GM19452 (cell line): Measurements from ENCODE around the gene SOST.
A peak's percentile ranks its signal among the peaks of the same experiment; 100 is the strongest.

ENCODE experiments used
- ATAC-seq: cut with Tn5 transposase; IDR thresholded peaks from one replicate; pipeline ENCODE4 v1.9.1; 2021; ENCODE audit not compliant: unreplicated experiment

The SOST gene

GRCh38 chr17:43745541-43745940 is 13.1 kb downstream of the SOST start:
- no peak for ATAC-seq

- no peak for ATAC-seq
Observed at GRCh38 chr17:43741636-43742035, 17.0 kb downstream of the SOST start.

- ATAC-seq, result no peak
Observed at GRCh38 chr17:43740541-43740940, 18.1 kb downstream of the SOST start.

GRCh38 chr17:43737722-43738121 is 20.9 kb downstream of the SOST start:
- ATAC-seq, result no peak

GRCh38 chr17:43736389-43736788 is 22.2 kb downstream of the SOST start:
- no peak for ATAC-seq

- no peak for ATAC-seq
Observed at GRCh38 chr17:43734376-43734775, 24.2 kb downstream of the SOST start.

GRCh38 chr17:43733956-43734355 is 24.6 kb downstream of the SOST start:
- ATAC-seq, result no peak

GRCh38 chr17:43732958-43733357 is 25.6 kb downstream of the SOST start:
- ATAC-seq, result no peak

- no peak for ATAC-seq
Observed at GRCh38 chr17:43728081-43728480, 30.5 kb downstream of the SOST start.

GRCh38 chr17:43723697-43724359 is 34.8 kb downstream of the SOST start:
- no peak for ATAC-seq

- no peak for ATAC-seq
Observed at GRCh38 chr17:43722870-43723665, 35.5 kb downstream of the SOST start.

GRCh38 chr17:43722269-43722619 is 36.3 kb downstream of the SOST start:
- no peak for ATAC-seq

GRCh38 chr17:43721537-43722268 is 36.9 kb downstream of the SOST start:
- no peak for ATAC-seq

- peak; percentile 69 for ATAC-seq
Observed at GRCh38 chr17:43720311-43721060, 38.1 kb downstream of the SOST start.

GRCh38 chr17:43719578-43719977 is 39.0 kb downstream of the SOST start:
- ATAC-seq, result no peak

- ATAC-seq, result no peak
Observed at GRCh38 chr17:43718544-43718943, 40.0 kb downstream of the SOST start.

GRCh38 chr17:43717913-43718312 is 40.7 kb downstream of the SOST start:
- ATAC-seq, result no peak

- ATAC-seq, result no peak
Observed at GRCh38 chr17:43714465-43715149, 44.0 kb downstream of the SOST start.

- no peak for ATAC-seq
Observed at GRCh38 chr17:43713494-43714162, 45.0 kb downstream of the SOST start.

- no peak for ATAC-seq
Observed at GRCh38 chr17:43712397-43712796, 46.2 kb downstream of the SOST start.
